ENCODE results near the gene DBI.

DNA sequence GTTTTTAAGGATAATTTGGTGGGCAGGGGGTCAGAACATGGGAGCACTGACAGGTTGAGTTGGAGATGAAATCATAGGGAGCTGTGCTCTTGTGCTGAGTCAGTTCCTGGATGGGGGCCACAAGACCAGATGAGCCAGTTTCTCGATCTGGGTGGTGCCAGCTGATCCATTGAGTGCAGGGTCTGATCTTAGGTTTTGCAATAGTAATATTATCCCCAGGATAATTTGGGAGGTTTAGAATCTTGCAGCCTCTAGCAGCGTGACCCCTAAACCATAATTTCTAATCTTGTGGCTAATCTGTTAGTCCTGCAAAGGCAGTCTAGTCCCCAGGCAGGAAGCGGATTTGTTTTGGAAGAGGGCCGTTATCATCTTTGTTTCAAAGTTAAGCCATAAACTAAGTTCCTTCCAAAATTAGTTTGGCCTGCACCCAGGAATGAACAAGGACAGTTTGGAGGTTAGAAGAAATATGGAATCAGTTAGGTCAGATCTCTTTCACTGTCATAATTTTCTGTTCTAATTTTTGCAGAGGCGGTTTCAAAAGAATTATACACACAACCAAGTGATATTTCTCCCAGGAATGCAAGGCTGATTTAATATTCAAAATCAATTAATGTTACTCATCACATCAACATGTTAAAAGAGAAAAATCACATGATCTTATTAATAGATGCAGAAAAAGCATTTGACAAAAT lies 23.0 kb downstream of the DBI start:
- TF ChIP-seq TAF1 (IDR thresholded peaks at IDR 0.05; ENCODE audit: borderline replicate concordance, insufficient read depth, low read length) (no peak), SIN3A (IDR thresholded peaks at IDR 0.05; ENCODE audit: borderline replicate concordance, insufficient read depth, low read length) (no peak), POLR2AphosphoS5 (IDR thresholded peaks at IDR 0.05; ENCODE audit: low read depth, low read length) (no peak), FOXP2 (optimal IDR thresholded peaks at IDR 0.05; ENCODE audit: borderline replicate concordance, extremely low read depth, extremely low read length, insufficient read depth) (no peak)
- TF ChIP-seq, protein P1, sequence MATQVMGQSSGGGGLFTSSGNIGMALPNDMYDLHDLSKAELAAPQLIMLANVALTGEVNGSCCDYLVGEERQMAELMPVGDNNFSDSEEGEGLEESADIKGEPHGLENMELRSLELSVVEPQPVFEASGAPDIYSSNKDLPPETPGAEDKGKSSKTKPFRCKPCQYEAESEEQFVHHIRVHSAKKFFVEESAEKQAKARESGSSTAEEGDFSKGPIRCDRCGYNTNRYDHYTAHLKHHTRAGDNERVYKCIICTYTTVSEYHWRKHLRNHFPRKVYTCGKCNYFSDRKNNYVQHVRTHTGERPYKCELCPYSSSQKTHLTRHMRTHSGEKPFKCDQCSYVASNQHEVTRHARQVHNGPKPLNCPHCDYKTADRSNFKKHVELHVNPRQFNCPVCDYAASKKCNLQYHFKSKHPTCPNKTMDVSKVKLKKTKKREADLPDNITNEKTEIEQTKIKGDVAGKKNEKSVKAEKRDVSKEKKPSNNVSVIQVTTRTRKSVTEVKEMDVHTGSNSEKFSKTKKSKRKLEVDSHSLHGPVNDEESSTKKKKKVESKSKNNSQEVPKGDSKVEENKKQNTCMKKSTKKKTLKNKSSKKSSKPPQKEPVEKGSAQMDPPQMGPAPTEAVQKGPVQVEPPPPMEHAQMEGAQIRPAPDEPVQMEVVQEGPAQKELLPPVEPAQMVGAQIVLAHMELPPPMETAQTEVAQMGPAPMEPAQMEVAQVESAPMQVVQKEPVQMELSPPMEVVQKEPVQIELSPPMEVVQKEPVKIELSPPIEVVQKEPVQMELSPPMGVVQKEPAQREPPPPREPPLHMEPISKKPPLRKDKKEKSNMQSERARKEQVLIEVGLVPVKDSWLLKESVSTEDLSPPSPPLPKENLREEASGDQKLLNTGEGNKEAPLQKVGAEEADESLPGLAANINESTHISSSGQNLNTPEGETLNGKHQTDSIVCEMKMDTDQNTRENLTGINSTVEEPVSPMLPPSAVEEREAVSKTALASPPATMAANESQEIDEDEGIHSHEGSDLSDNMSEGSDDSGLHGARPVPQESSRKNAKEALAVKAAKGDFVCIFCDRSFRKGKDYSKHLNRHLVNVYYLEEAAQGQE (IDR thresholded peaks at IDR 0.05; ENCODE audit: insufficient read depth in 1 of 2, low read depth in 2 of 2, low read length in 2 of 2) = no peak

Measured in PFSK-1 (cell line).